MV-4-11 (cell line): ENCODE data around the gene ZNF618.

ENCODE experiments used
- DNase-seq: peaks from one replicate; lab custom pipeline; 2025; lab: John Stamatoyannopoulos, UW

The ZNF618 gene

GRCh38 chr9:114001794-114002261 is 125.7 kb downstream of the ZNF618 start:
- DNase-seq = no peak

- no peak for DNase-seq
Observed at GRCh38 chr9:114002271-114002985, 126.3 kb downstream of the ZNF618 start.

GRCh38 chr9:114002986-114003350 is 126.9 kb downstream of the ZNF618 start:
- no peak for DNase-seq

GRCh38 chr9:114003351-114003750 is 127.2 kb downstream of the ZNF618 start:
- DNase-seq = peak; percentile 63

GRCh38 chr9:114003758-114004157 is 127.6 kb downstream of the ZNF618 start:
- DNase-seq = peak; percentile 58

- DNase-seq = peak; percentile 96
Observed at GRCh38 chr9:114004221-114004716, 128.2 kb downstream of the ZNF618 start.

GRCh38 chr9:114005371-114006154 is 129.5 kb downstream of the ZNF618 start:
- DNase-seq = peak; percentile 25

GRCh38 chr9:114006155-114006550 is 130.0 kb downstream of the ZNF618 start:
- no peak for DNase-seq

- DNase-seq = no peak
Observed at GRCh38 chr9:114006931-114007691, 131.0 kb downstream of the ZNF618 start.

GRCh38 chr9:114007991-114008666 is 132.0 kb downstream of the ZNF618 start:
- no peak for DNase-seq

- DNase-seq = no peak
Observed at GRCh38 chr9:114008667-114009410, 132.7 kb downstream of the ZNF618 start.

GRCh38 chr9:114011313-114011712 is 135.2 kb downstream of the ZNF618 start:
- no peak for DNase-seq

- DNase-seq = no peak
Observed at GRCh38 chr9:114012126-114012525, 136.0 kb downstream of the ZNF618 start.

- DNase-seq = no peak
Observed at GRCh38 chr9:114014044-114014443, 137.9 kb downstream of the ZNF618 start.

GRCh38 chr9:114015607-114016006 is 139.5 kb downstream of the ZNF618 start:
- DNase-seq = no peak

GRCh38 chr9:114016101-114016500 is 140.0 kb downstream of the ZNF618 start:
- no peak for DNase-seq

- DNase-seq = no peak
Observed at GRCh38 chr9:114016629-114017423, 140.7 kb downstream of the ZNF618 start.

- no peak for DNase-seq
Observed at GRCh38 chr9:114017741-114018715, 141.9 kb downstream of the ZNF618 start.

GRCh38 chr9:114021578-114021977 is 145.5 kb downstream of the ZNF618 start:
- DNase-seq = peak; percentile 89
